ENCODE results near the gene THRB. TPM values are rescaled to one million over a fixed set of nuclear protein-coding genes. Genes with fewer than 3 reads are reported as not detected.

THRB gene
- total RNA-seq, 4 donors from 2014 or later, result 9.8 to 52.4 (median 31.3) TPM

GRCh38 chr3:24498796-24499195 is 4.1 kb upstream of the THRB start:
- H3K9me3 ChIP-seq, result no peaks in the 10 kb centered on the region
- no peaks in the 10 kb centered on the region for H3K27me3 ChIP-seq
- H3K4me1 ChIP-seq, result peaks cover 0 to 20% (median 9%) of the 10 kb centered on the region in 4 donors
- H3K36me3 ChIP-seq, result no peaks in the 10 kb centered on the region
- H3K4me3 ChIP-seq, result no peak overlapping the region
- in situ Hi-C loops (cut with MboI; ENCODE audit: low pct_ligation_motif_present in 1 of 4, low pct_unique_long_range_greater_than_20kb in 1 of 4, low sequenced_read_pairs in 3 of 4) (loop anchor here in 1 of 4 donors (25.0 kb wide), 1 partner anchor 236 kb away; no protein-coding TSS in a partner anchor), intact Hi-C loops (cut with DNase I; ENCODE audit: low total_unique reads) (loop anchor here (10.0 kb wide), 2 partner anchors 234 to 504 kb away; no protein-coding TSS in a partner anchor)
- no peak for DNase-seq
- WGBS, 2 donors (ENCODE audit: low coverage in 1 of 2), result 90 to 100% methylated on average over 2 of the region's 2 CpGs
- H3K27ac ChIP-seq, result no peak overlapping the region
- TF ChIP-seq EP300 (IDR thresholded peaks at IDR 0.05; ENCODE audit: low read depth), result no peak
- TF ChIP-seq CTCF (IDR thresholded peaks at IDR 0.05), result no peak
- no peak for TF ChIP-seq POLR2AphosphoS5 (IDR thresholded peaks at IDR 0.05)
- TF ChIP-seq POLR2A (IDR thresholded peaks at IDR 0.05), result no peak

DNA sequence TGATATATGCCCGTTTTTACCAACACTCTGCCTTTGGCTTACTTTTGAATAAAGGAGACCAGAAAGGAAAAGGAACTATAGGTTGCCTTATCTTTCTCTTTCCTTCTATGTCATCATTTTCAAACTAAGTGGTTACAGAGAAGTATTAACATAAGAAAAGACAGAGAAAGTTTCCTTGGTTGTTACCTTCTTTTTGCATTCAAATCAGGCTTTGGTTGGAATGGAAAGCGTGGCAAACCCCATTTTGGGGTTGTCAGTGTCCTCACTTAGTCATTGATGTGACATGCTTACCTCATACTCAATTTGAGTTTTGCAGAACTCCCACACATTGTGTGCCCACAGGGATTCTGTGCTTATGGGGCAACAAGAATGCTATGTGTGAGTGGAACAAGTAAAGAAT is 3.7 kb upstream of the THRB start:
- intact Hi-C loops (cut with DNase I; ENCODE audit: low total_unique reads) (loop anchor here (10.0 kb wide), 2 partner anchors 234 to 504 kb away; no protein-coding TSS in a partner anchor), in situ Hi-C loops (cut with MboI; ENCODE audit: low pct_ligation_motif_present in 1 of 4, low pct_unique_long_range_greater_than_20kb in 1 of 4, low sequenced_read_pairs in 3 of 4) (loop anchor here in 1 of 4 donors (25.0 kb wide), 1 partner anchor 236 kb away; no protein-coding TSS in a partner anchor)
- H3K4me3 ChIP-seq, result no peak overlapping the region
- H3K4me1 ChIP-seq, result peaks cover 0 to 24% (median 11%) of the 10 kb centered on the region in 4 donors
- no peaks in the 10 kb centered on the region for H3K9me3 ChIP-seq
- no peak overlapping the region for H3K27ac ChIP-seq
- 76 to 96% methylated on average over 2 of the region's 2 CpGs for WGBS, 2 donors (ENCODE audit: low coverage in 1 of 2)
- H3K27me3 ChIP-seq, result no peaks in the 10 kb centered on the region
- TF ChIP-seq CTCF (IDR thresholded peaks at IDR 0.05) (no peak), POLR2A (IDR thresholded peaks at IDR 0.05) (no peak), POLR2AphosphoS5 (IDR thresholded peaks at IDR 0.05) (no peak)
- no peaks in the 10 kb centered on the region for H3K36me3 ChIP-seq
- no peak for DNase-seq

GRCh38 chr3:24497942-24498341 is 3.3 kb upstream of the THRB start:
- Histone ChIP-seq H3K4me1 (peaks cover 0 to 24% (median 13%) of the 10 kb centered on the region in 4 donors), H3K27ac (no peak overlapping the region), H3K4me3 (no peak overlapping the region), H3K27me3 (no peaks in the 10 kb centered on the region), H3K9me3 (no peaks in the 10 kb centered on the region), H3K36me3 (no peaks in the 10 kb centered on the region)
- 88 to 89% methylated on average over 2 of the region's 2 CpGs for WGBS, 2 donors (ENCODE audit: low coverage in 1 of 2)
- no peak for DNase-seq
- in situ Hi-C loops (cut with MboI; ENCODE audit: low pct_ligation_motif_present in 1 of 4, low pct_unique_long_range_greater_than_20kb in 1 of 4, low sequenced_read_pairs in 3 of 4) (loop anchor here in 1 of 4 donors (25.0 kb wide), 1 partner anchor 236 kb away; no protein-coding TSS in a partner anchor), intact Hi-C loops (cut with DNase I; ENCODE audit: low total_unique reads) (loop anchor here (10.0 kb wide), 2 partner anchors 233 to 503 kb away; no protein-coding TSS in a partner anchor)
- TF ChIP-seq EP300 (IDR thresholded peaks at IDR 0.05; ENCODE audit: low read depth) (no peak), CTCF (IDR thresholded peaks at IDR 0.05) (no peak), POLR2AphosphoS5 (IDR thresholded peaks at IDR 0.05) (no peak), POLR2A (IDR thresholded peaks at IDR 0.05) (no peak)

- peak; percentile 77 for DNase-seq
- no peaks in the 10 kb centered on the region for H3K36me3 ChIP-seq
- H3K4me3 ChIP-seq, result no peak overlapping the region
- intact Hi-C loops (cut with DNase I; ENCODE audit: low total_unique reads) (loop anchor here (10.0 kb wide), 2 partner anchors 232 to 502 kb away; no protein-coding TSS in a partner anchor), in situ Hi-C loops (cut with MboI; ENCODE audit: low pct_ligation_motif_present in 1 of 4, low pct_unique_long_range_greater_than_20kb in 1 of 4, low sequenced_read_pairs in 3 of 4) (loop anchor here in 1 of 4 donors (25.0 kb wide), 1 partner anchor 235 kb away; no protein-coding TSS in a partner anchor)
- TF ChIP-seq CTCF (IDR thresholded peaks at IDR 0.05) (peak; percentile 31 to 48 (median 35)), EP300 (IDR thresholded peaks at IDR 0.05; ENCODE audit: low read depth) (no peak), POLR2A (IDR thresholded peaks at IDR 0.05) (no peak), POLR2AphosphoS5 (IDR thresholded peaks at IDR 0.05) (peak in 1 of 3 donors; percentile 32)
- WGBS, 2 donors (ENCODE audit: low coverage in 1 of 2), result 55 to 83% methylated on average over 4 to 16 of the region's 16 CpGs
- H3K4me1 ChIP-seq, result peaks cover 0 to 30% (median 17%) of the 10 kb centered on the region in 4 donors
- peak overlapping the region; percentile 91 to 97 (median 94) for H3K27ac ChIP-seq
- no peaks in the 10 kb centered on the region for H3K27me3 ChIP-seq
- H3K9me3 ChIP-seq, result no peaks in the 10 kb centered on the region
Observed at GRCh38 chr3:24496529-24497482, 2.2 kb upstream of the THRB start.
